Measurements from ENCODE around the gene KLC4. TPM values are rescaled to one million over a fixed set of nuclear protein-coding genes. Genes with fewer than 3 reads are reported as not detected.

KLC4 gene
- total RNA-seq, 6 donors from 2014 or later = 31.2 to 155 (median 37.7) TPM

DNA sequence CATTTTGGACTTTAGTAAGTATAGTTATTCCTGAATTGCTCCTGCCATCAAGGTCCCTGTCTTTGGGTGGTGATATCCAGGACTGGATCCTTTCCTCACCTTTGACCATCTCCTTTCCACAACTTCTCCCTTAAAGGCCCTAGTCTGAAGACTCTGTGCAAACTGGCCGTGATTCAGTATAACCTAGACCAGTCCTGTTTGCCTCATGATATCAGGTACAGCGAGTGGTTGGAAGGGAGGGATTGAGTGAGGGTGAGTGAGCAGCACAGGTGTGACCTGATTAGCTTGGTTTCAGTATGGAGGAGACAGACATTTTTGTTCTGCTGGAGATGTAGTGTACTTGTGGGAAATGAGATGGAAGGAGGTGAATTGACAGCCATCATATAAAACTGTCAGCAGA lies 40.3 kb upstream of the KLC4 start:
- H3K27ac ChIP-seq = no peak overlapping the region
- ATAC-seq (ENCODE audit: low FRiP score in 2 of 2) (no peak), DNase-seq (no peak)
- TF ChIP-seq EP300 (IDR thresholded peaks at IDR 0.05) (no peak), POLR2A (IDR thresholded peaks at IDR 0.05) (no peak), POLR2AphosphoS5 (IDR thresholded peaks at IDR 0.05) (no peak)
- TF ChIP-seq, protein P1, sequence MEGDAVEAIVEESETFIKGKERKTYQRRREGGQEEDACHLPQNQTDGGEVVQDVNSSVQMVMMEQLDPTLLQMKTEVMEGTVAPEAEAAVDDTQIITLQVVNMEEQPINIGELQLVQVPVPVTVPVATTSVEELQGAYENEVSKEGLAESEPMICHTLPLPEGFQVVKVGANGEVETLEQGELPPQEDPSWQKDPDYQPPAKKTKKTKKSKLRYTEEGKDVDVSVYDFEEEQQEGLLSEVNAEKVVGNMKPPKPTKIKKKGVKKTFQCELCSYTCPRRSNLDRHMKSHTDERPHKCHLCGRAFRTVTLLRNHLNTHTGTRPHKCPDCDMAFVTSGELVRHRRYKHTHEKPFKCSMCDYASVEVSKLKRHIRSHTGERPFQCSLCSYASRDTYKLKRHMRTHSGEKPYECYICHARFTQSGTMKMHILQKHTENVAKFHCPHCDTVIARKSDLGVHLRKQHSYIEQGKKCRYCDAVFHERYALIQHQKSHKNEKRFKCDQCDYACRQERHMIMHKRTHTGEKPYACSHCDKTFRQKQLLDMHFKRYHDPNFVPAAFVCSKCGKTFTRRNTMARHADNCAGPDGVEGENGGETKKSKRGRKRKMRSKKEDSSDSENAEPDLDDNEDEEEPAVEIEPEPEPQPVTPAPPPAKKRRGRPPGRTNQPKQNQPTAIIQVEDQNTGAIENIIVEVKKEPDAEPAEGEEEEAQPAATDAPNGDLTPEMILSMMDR (IDR thresholded peaks at IDR 0.05) = no peak
- H3K36me3 ChIP-seq = peaks cover 16 to 33% (median 22%) of the 10 kb centered on the region in 4 donors
- 91 to 94% methylated on average over 2 of the region's 2 CpGs for WGBS, 2 donors
- no peaks in the 10 kb centered on the region for H3K27me3 ChIP-seq
- no peak overlapping the region for H3K4me3 ChIP-seq
- no peaks in the 10 kb centered on the region for H3K9me3 ChIP-seq
- H3K4me1 ChIP-seq = peaks cover 46 to 57% (median 49%) of the 10 kb centered on the region in 4 donors

DNA sequence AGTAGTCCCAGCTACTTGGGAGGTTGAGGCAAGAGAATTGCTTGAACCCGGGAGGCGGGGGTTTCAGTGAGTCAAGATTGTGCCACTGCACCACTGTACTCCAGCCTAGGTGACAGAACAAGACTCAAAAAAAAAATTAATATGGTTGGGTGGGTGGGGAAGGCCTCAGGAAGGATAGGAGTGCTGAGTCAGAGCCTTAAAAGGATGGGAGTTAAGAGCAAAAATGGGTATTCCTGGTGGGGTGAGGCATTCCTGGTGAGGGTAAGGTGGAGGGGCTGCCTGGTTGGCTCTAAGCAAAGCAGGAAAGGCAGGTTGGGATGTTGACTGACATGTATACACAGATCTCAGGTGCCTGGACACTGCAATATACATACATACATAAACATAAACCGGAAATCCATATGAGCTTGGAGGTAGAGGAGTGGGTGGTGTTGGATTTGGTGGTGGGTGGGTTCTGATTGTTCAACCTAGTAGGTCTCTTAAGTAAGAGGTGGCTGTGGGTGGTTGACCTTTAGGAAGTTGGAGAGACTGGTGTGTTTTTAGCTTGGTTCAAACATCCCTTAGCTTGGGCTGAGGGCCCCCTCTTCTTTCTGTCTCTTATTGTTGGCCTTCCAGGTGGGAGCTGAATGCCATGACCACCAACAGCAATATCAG lies 39.3 kb upstream of the KLC4 start:
- Histone ChIP-seq H3K27ac (peak overlapping the region in 2 of 4 donors; percentile 88 to 89), H3K9me3 (no peaks in the 10 kb centered on the region), H3K4me1 (peaks cover 40 to 49% (median 42%) of the 10 kb centered on the region in 4 donors), H3K4me3 (no peak overlapping the region), H3K36me3 (peaks cover 18 to 44% (median 27%) of the 10 kb centered on the region in 4 donors), H3K27me3 (no peaks in the 10 kb centered on the region)
- DNase-seq (no peak), ATAC-seq (ENCODE audit: low FRiP score in 2 of 2) (no peak)
- TF ChIP-seq, protein P1 (IDR thresholded peaks at IDR 0.05) = no peak
- TF ChIP-seq POLR2A (IDR thresholded peaks at IDR 0.05) (no peak), POLR2AphosphoS5 (IDR thresholded peaks at IDR 0.05) (no peak), EP300 (IDR thresholded peaks at IDR 0.05) (no peak)
- WGBS, 2 donors = 89 to 90% methylated on average over 3 of the region's 3 CpGs

DNA sequence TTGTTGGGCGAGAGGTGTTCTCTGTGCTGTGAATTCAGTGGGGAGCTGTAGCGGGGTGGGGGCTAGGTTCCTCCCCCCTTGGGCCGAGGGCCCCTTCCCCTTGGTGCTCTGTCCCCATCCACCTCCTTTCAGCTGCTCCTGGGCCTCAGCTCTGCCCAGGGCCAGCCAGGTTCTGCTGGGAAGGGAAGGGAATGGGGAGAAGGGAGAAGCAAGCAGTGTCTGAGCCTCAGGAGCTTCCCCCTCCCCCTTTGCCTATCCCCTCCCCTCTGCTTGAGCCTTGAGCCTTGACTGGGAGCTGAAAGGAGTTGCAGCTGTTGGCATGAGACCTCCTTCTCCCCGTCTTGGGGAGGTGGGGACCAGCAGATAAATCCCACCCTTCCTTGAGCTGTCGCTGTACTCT lies 38.6 kb upstream of the KLC4 start:
- 62 to 72% methylated on average over 5 of the region's 5 CpGs for WGBS, 2 donors
- H3K27me3 ChIP-seq = no peaks in the 10 kb centered on the region
- peak overlapping the region in 3 of 4 donors; percentile 68 to 100 (median 79) for H3K4me3 ChIP-seq
- TF ChIP-seq EP300 (IDR thresholded peaks at IDR 0.05) (no peak), POLR2A (IDR thresholded peaks at IDR 0.05) (no peak), POLR2AphosphoS5 (IDR thresholded peaks at IDR 0.05) (no peak)
- TF ChIP-seq, protein P1 (IDR thresholded peaks at IDR 0.05) = no peak
- DNase-seq = no peak
- ATAC-seq (ENCODE audit: low FRiP score in 2 of 2) = peak in 1 of 2 donors; percentile 4
- peaks cover 35 to 43% (median 35%) of the 10 kb centered on the region in 4 donors for H3K4me1 ChIP-seq
- peaks cover 20 to 50% (median 33%) of the 10 kb centered on the region in 4 donors for H3K36me3 ChIP-seq
- peak overlapping the region; percentile 85 to 90 (median 88) for H3K27ac ChIP-seq
- H3K9me3 ChIP-seq = no peaks in the 10 kb centered on the region

DNA sequence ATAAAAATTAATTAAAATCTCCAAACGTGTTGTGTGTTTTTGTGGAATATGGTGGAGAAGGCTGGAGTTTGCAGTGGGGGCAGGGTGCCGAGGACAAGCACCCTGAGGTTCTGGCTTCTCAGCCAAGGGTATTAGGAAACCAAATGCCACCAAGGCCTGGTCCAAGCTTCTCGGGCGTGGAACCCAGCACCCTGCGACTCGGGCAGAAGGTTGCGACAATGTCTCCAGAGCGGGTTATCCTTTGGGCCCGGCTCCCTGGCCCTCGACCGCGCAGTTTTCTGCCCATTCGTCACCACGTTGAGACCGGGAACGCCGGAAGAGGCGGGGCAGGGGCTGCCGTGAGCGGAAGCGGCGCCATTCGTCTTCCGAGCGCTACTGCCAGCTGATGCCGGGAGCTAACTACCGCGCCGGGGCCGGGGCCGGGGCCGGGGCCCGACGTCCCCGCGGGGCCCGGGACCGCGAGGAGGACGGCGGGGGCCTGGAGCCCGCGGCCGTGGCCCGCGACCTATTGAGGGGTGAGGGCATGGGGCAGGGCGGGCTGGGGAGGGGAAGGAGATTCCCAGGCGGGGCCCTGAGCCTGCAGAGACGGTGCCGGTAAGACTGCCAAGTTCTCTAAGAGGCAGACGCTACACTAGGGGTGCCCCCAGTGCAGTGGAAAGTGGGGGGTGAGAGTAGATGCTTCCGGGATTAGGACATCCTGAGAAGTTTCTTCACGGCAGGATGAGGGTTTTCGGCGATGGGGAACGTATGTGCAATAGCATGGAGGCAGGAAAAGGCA lies 38.0 kb upstream of the KLC4 start, which contains the start of gene RRP36:
Gene RRP36 (plus strand): TSS at position 354 of the 778 bp plus-strand sequence. CDS start 32 bp downstream, at position 386.
- Histone ChIP-seq H3K4me1 (peaks cover 28 to 37% (median 29%) of the 10 kb centered on the region in 4 donors), H3K27me3 (no peaks in the 10 kb centered on the region), H3K27ac (peak within 1 kb of the TSS; percentile 85 to 90 (median 88)), H3K9me3 (no peaks in the 10 kb centered on the region), H3K36me3 (peaks cover 26 to 56% (median 39%) of the 10 kb centered on the region in 4 donors), H3K4me3 (peak within 1 kb of the TSS; percentile 68 to 100 (median 84))
- DNase-seq (peak; percentile 80 to 95), ATAC-seq (ENCODE audit: low FRiP score in 2 of 2) (peak; percentile 90 to 96)
- WGBS, 2 donors = 1% methylated on average over 22 to 52 of the region's 56 CpGs
- peak in 2 of 4 donors; percentile 54 to 64 for TF ChIP-seq POLR2A (IDR thresholded peaks at IDR 0.05)
- TF ChIP-seq POLR2AphosphoS5 (IDR thresholded peaks at IDR 0.05) = peak in 1 of 2 donors; percentile 63
- TF ChIP-seq, protein P1 (IDR thresholded peaks at IDR 0.05) = no peak
- no peak for TF ChIP-seq EP300 (IDR thresholded peaks at IDR 0.05)
